ENCODE measurements around the gene NARF. TPM values are rescaled to one million over a fixed set of nuclear protein-coding genes. Genes with fewer than 3 reads are reported as not detected.

The NARF gene
- total RNA-seq, 1 donor from 2014 or later = 64.4 TPM

DNA sequence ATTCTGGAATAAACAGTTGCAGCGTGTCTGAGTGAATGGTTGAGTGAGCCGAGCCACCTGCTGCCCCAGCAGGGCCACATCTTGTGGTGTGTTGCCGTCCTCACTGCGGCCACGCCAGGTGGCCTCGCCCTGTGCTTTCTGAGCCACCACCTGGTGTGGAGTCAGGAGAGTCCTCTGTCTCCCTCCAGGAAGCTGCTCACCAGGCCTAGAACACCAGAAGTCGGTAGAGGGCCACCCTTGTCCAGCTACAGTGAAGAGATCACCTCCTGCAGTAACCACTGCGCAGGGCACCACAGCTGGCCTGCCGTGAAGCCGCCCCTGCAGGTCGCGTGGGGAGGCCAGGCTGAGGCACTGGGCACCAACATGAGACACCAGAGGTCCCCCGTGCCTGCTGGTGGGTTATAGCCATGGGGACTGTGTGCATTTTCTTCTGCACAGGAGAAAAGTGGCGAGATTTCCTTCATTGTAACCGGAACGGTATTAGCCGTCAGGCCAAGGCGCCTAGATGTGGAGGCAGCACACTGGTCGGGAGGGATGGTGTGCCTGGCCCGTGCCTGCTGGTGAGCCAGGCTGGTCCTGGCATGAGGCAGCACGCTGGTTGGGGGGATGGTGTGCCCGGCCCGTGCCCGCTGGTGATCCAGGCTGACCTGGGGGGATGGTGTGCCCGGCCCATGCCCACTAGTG, 32.1 kb downstream of the NARF start:
- Mint-ChIP-seq H3K4me1 (ENCODE audit: low read depth, unreplicated experiment) (no peaks in the 10 kb centered on the region), H3K36me3 (ENCODE audit: low read depth, unreplicated experiment) (peaks cover 14% of the 10 kb centered on the region), H3K27ac (ENCODE audit: unreplicated experiment) (no peak overlapping the region), H3K4me3 (ENCODE audit: unreplicated experiment) (no peak overlapping the region), H3K9me3 (ENCODE audit: unreplicated experiment) (no peaks in the 10 kb centered on the region), H3K27me3 (ENCODE audit: low read depth, unreplicated experiment) (peaks cover 3% of the 10 kb centered on the region)
- Histone ChIP-seq H3K4me2 (ENCODE audit: low read length) (no peak overlapping the region), H3K9ac (ENCODE audit: low read length) (no peak overlapping the region), H3K27me3 (ENCODE audit: insufficient read depth, low read length) (no peaks in the 10 kb centered on the region), H4K20me1 (ENCODE audit: insufficient read depth, low read length) (peaks cover 3% of the 10 kb centered on the region), H3K27ac (ENCODE audit: low read depth, low read length) (no peak overlapping the region), H3K4me1 (ENCODE audit: insufficient read depth, low read length) (peaks cover 12% of the 10 kb centered on the region), H3K79me2 (ENCODE audit: insufficient read depth, low read length) (no peaks in the 10 kb centered on the region), H2AFZ (ENCODE audit: low read depth, low read length) (no peak overlapping the region), H3K36me3 (ENCODE audit: insufficient read depth, low read length) (no peaks in the 10 kb centered on the region), H3K4me3 (ENCODE audit: insufficient read depth, low read depth, low read length) (no peak overlapping the region), H3K9me3 (ENCODE audit: insufficient read depth, low read depth, low read length) (no peaks in the 10 kb centered on the region)
- no peak for TF ChIP-seq CTCF (IDR thresholded peaks at IDR 0.05; ENCODE audit: insufficient read depth, low read depth, low read length)
- no peak for TF ChIP-seq EZH2 (IDR thresholded peaks at IDR 0.05; ENCODE audit: insufficient read depth, low read length)
- DNase-seq (ENCODE audit: low read depth) (no peak), FAIRE-seq (no peak)

DNA sequence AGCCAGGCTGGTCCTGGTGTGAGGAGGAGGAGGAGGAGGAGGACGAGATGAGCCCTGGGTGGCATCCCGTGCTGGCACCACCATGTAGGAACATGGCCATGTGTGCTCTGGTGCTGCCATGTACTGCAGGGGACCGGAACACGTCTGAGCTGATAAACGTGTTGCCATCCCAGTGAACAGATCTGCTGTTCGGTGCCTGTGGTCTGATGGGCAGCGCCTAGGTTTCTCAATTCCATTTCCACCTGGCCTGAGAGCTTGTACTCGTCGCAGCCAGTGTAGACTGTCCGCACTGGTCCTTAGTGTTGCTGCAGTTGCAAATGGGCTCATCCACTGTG, 32.6 kb downstream of the NARF start:
- no peaks in the 10 kb centered on the region for H3K9me3 Mint-ChIP-seq (ENCODE audit: unreplicated experiment)
- H3K27me3 Mint-ChIP-seq (ENCODE audit: low read depth, unreplicated experiment) = peaks cover 3% of the 10 kb centered on the region
- TF ChIP-seq CTCF (IDR thresholded peaks at IDR 0.05; ENCODE audit: insufficient read depth, low read depth, low read length) (no peak), EZH2 (IDR thresholded peaks at IDR 0.05; ENCODE audit: insufficient read depth, low read length) (no peak)
- no peaks in the 10 kb centered on the region for H3K4me1 Mint-ChIP-seq (ENCODE audit: low read depth, unreplicated experiment)
- no peak for DNase-seq (ENCODE audit: low read depth)
- H3K9me3 ChIP-seq (ENCODE audit: insufficient read depth, low read depth, low read length) = no peaks in the 10 kb centered on the region
- H4K20me1 ChIP-seq (ENCODE audit: insufficient read depth, low read length) = peaks cover 3% of the 10 kb centered on the region
- no peaks in the 10 kb centered on the region for H3K79me2 ChIP-seq (ENCODE audit: insufficient read depth, low read length)
- peaks cover 12% of the 10 kb centered on the region for H3K4me1 ChIP-seq (ENCODE audit: insufficient read depth, low read length)
- H3K36me3 ChIP-seq (ENCODE audit: insufficient read depth, low read length) = no peaks in the 10 kb centered on the region
- H3K9ac ChIP-seq (ENCODE audit: low read length) = no peak overlapping the region
- no peak for FAIRE-seq
- H3K4me3 ChIP-seq (ENCODE audit: insufficient read depth, low read depth, low read length) = no peak overlapping the region
- no peak overlapping the region for H3K27ac Mint-ChIP-seq (ENCODE audit: unreplicated experiment)
- H3K27ac ChIP-seq (ENCODE audit: low read depth, low read length) = no peak overlapping the region
- H3K27me3 ChIP-seq (ENCODE audit: insufficient read depth, low read length) = no peaks in the 10 kb centered on the region
- H3K36me3 Mint-ChIP-seq (ENCODE audit: low read depth, unreplicated experiment) = peaks cover 11% of the 10 kb centered on the region
- no peak overlapping the region for H3K4me3 Mint-ChIP-seq (ENCODE audit: unreplicated experiment)
- no peak overlapping the region for H3K4me2 ChIP-seq (ENCODE audit: low read length)
- H2AFZ ChIP-seq (ENCODE audit: low read depth, low read length) = no peak overlapping the region

- H4K20me1 ChIP-seq (ENCODE audit: insufficient read depth, low read length) = peaks cover 3% of the 10 kb centered on the region
- no peak overlapping the region for H3K27ac ChIP-seq (ENCODE audit: low read depth, low read length)
- H3K4me1 ChIP-seq (ENCODE audit: insufficient read depth, low read length) = peaks cover 12% of the 10 kb centered on the region
- no peaks in the 10 kb centered on the region for H3K36me3 ChIP-seq (ENCODE audit: insufficient read depth, low read length)
- no peak for TF ChIP-seq CTCF (IDR thresholded peaks at IDR 0.05; ENCODE audit: insufficient read depth, low read depth, low read length)
- no peak for TF ChIP-seq EZH2 (IDR thresholded peaks at IDR 0.05; ENCODE audit: insufficient read depth, low read length)
- H3K9me3 ChIP-seq (ENCODE audit: insufficient read depth, low read depth, low read length) = no peaks in the 10 kb centered on the region
- no peak for FAIRE-seq
- H3K4me2 ChIP-seq (ENCODE audit: low read length) = no peak overlapping the region
- no peak overlapping the region for H3K9ac ChIP-seq (ENCODE audit: low read length)
- peaks cover 3% of the 10 kb centered on the region for H3K27me3 Mint-ChIP-seq (ENCODE audit: low read depth, unreplicated experiment)
- no peak overlapping the region for H2AFZ ChIP-seq (ENCODE audit: low read depth, low read length)
- H3K36me3 Mint-ChIP-seq (ENCODE audit: low read depth, unreplicated experiment) = peaks cover 8% of the 10 kb centered on the region
- no peak overlapping the region for H3K4me3 ChIP-seq (ENCODE audit: insufficient read depth, low read depth, low read length)
- no peaks in the 10 kb centered on the region for H3K4me1 Mint-ChIP-seq (ENCODE audit: low read depth, unreplicated experiment)
- H3K9me3 Mint-ChIP-seq (ENCODE audit: unreplicated experiment) = no peaks in the 10 kb centered on the region
- DNase-seq (ENCODE audit: low read depth) = no peak
- H3K27ac Mint-ChIP-seq (ENCODE audit: unreplicated experiment) = no peak overlapping the region
- no peaks in the 10 kb centered on the region for H3K27me3 ChIP-seq (ENCODE audit: insufficient read depth, low read length)
- no peaks in the 10 kb centered on the region for H3K79me2 ChIP-seq (ENCODE audit: insufficient read depth, low read length)
- no peak overlapping the region for H3K4me3 Mint-ChIP-seq (ENCODE audit: unreplicated experiment)
Measured at GRCh38 chr17:82491533-82491932, 33.0 kb downstream of the NARF start.
